Sigmoid colon (tissue), 7 donors: Measurements from ENCODE around the gene EPHB4. TPM values are rescaled to one million over a fixed set of nuclear protein-coding genes. Genes with fewer than 3 reads are reported as not detected.

Experiments used
- DNase-seq: peaks from one replicate; pipeline ENCODE4 v3.0.0-alpha.2; 2019
- H3K27ac ChIP-seq, 4 donors: fragments of 200-600 bp; sonication (generic); one replicate each; pipeline ENCODE4 v1.5.1; 2016 to 2019; ENCODE audit warnings: mild to moderate bottlenecking in 1 of 4
- H3K27me3 ChIP-seq, 3 donors: fragments of 200-600 bp; sonication (generic); one replicate each; pipeline ENCODE4 v1.5.1; 2019; ENCODE audit warnings: mild to moderate bottlenecking in 1 of 3
- H3K36me3 ChIP-seq, 4 donors: fragments of 200-600 bp; sonication (generic); one replicate each; pipeline ENCODE4 v1.5.1; 2016 to 2019
- H3K4me1 ChIP-seq, 4 donors: fragments of 200-600 bp; sonication (generic); one replicate each; pipeline ENCODE4 v1.5.1; 2017 to 2019
- H3K4me3 ChIP-seq, 4 donors: fragments of 200-600 bp; sonication (generic); one replicate each; pipeline ENCODE4 v1.5.1; 2017 to 2019; ENCODE audit warnings: mild to moderate bottlenecking in 2 of 4, moderate library complexity in 1 of 4
- H3K9me3 ChIP-seq, 4 donors: fragments of 200-600 bp in 3 of 4; sonication (generic) in 3 of 4; one replicate each; pipeline versions ENCODE4 v1.5.1 to v1.6.1; 2013 to 2019
- CTCF ChIP-seq, 4 experiments: fragments of 450-650 bp in 3 of 4; fragments of 200-600 bp in 1 of 4; IDR thresholded peaks; one replicate each; pipeline ENCODE4 v1.5.1; 2016 to 2019; ENCODE audit warnings: antibody characterized with exemption in 4 of 4, mild to moderate bottlenecking in 3 of 4, moderate library complexity in 2 of 4
- EP300 ChIP-seq, 4 donors: sonication (generic); formaldehyde crosslinking; IDR thresholded peaks; one replicate each; pipeline ENCODE4 v1.6.1; 2017; ENCODE audit warnings: antibody characterized with exemption in 4 of 4
- POLR2A ChIP-seq, 2 donors: fragments of 450-650 bp; IDR thresholded peaks; one replicate each; pipeline ENCODE4 v1.6.1; 2016; ENCODE audit warnings: antibody characterized with exemption in 2 of 2, mild to moderate bottlenecking in 2 of 2, moderate library complexity in 2 of 2
- POLR2AphosphoS5 ChIP-seq, 4 donors: sonication (generic); formaldehyde crosslinking; IDR thresholded peaks; one replicate each; pipeline ENCODE4 v1.6.1; 2017; ENCODE audit warnings: antibody characterized with exemption in 4 of 4
- WGBS, 2 donors: extraction: QIAGEN DNeasy Blood & Tissue Kit; methylation state at CpG; one replicate each; pipeline ENCODE4 v1.1.7; 2013; 5-methylcytosine and 5-hydroxymethylcytosine counted together
- intact Hi-C: fragments of 100-400 bp; cut with DNase I; formaldehyde crosslinking; loops from one replicate; pipeline ENCODE4 v1.15.1; 2023
- polyA plus RNA-seq, 3 donors: library from polyadenylated mRNA; stranded (reverse); fragments of 200-250 nt; gene quantifications; one replicate each; pipeline ENCODE4 v1.2.3, GENCODE V29; 2013
- total RNA-seq, 4 donors: library from RNA; depleted of rRNA; stranded (reverse); fragments of >200 nt; gene quantifications; one replicate each; pipeline ENCODE4 v1.1.0, GENCODE V29; 2016
- donor health status: healthy with polysubstance abuse.
- donor health status: Bipolar disorder and iron deficiency.
- donor health status: healthy.

The EPHB4 gene
- total and polyA plus RNA-seq, 7 donors, result 5.1 to 35.5 (median 27.3) TPM

GRCh38 chr7:100823140-100823525 is 4.2 kb downstream of the EPHB4 start:
- Histone ChIP-seq H3K4me3 (no peak overlapping the region), H3K9me3 (no peaks in the 10 kb centered on the region)
- 84 to 89% methylated on average over 7 of the region's 7 CpGs for WGBS, 2 donors

GRCh38 chr7:100822236-100823139 is 4.8 kb downstream of the EPHB4 start:
- no peak for DNase-seq
- intact Hi-C loops, result no loop called here
- TF ChIP-seq POLR2AphosphoS5 (IDR thresholded peaks at IDR 0.05) (no peak), POLR2A (IDR thresholded peaks at IDR 0.05) (no peak), EP300 (IDR thresholded peaks at IDR 0.05) (no peak), CTCF (IDR thresholded peaks at IDR 0.05) (no peak)
- 93% methylated on average over 43 of the region's 43 CpGs for WGBS, 2 donors
- Histone ChIP-seq H3K4me3 (no peak overlapping the region), H3K27me3 (no peaks in the 10 kb centered on the region), H3K36me3 (peaks cover 34 to 60% (median 51%) of the 10 kb centered on the region in 4 donors), H3K4me1 (peaks cover 0 to 30% (median 25%) of the 10 kb centered on the region in 4 donors), H3K9me3 (no peaks in the 10 kb centered on the region), H3K27ac (no peak overlapping the region)

More at GRCh38 chr7:100823140-100823525, 4.2 kb downstream of the EPHB4 start:
- no peak for TF ChIP-seq EP300 (IDR thresholded peaks at IDR 0.05)
- TF ChIP-seq POLR2AphosphoS5 (IDR thresholded peaks at IDR 0.05), result no peak
- TF ChIP-seq POLR2A (IDR thresholded peaks at IDR 0.05), result no peak
- TF ChIP-seq CTCF (IDR thresholded peaks at IDR 0.05), result no peak
- H3K27ac ChIP-seq, result no peak overlapping the region
- H3K27me3 ChIP-seq, result no peaks in the 10 kb centered on the region
- peaks cover 0 to 31% (median 29%) of the 10 kb centered on the region in 4 donors for H3K4me1 ChIP-seq
- intact Hi-C loops, result no loop called here
- peaks cover 34 to 58% (median 50%) of the 10 kb centered on the region in 4 donors for H3K36me3 ChIP-seq
- DNase-seq, result no peak

- Histone ChIP-seq H3K36me3 (peaks cover 40 to 89% (median 66%) of the 10 kb centered on the region in 4 donors), H3K27me3 (no peaks in the 10 kb centered on the region), H3K9me3 (no peaks in the 10 kb centered on the region), H3K27ac (no peak overlapping the region), H3K4me3 (no peak overlapping the region), H3K4me1 (peaks cover 0 to 12% (median 5%) of the 10 kb centered on the region in 4 donors)
- 94 to 96% methylated on average over 23 of the region's 23 CpGs for WGBS, 2 donors
- TF ChIP-seq POLR2A (IDR thresholded peaks at IDR 0.05), result no peak
- no peak for TF ChIP-seq CTCF (IDR thresholded peaks at IDR 0.05)
- TF ChIP-seq EP300 (IDR thresholded peaks at IDR 0.05), result no peak
- no peak for TF ChIP-seq POLR2AphosphoS5 (IDR thresholded peaks at IDR 0.05)
- intact Hi-C loops, result no loop called here
- no peak for DNase-seq
Measured at GRCh38 chr7:100819586-100819985, 7.7 kb downstream of the EPHB4 start.

- H3K4me1 ChIP-seq, result peaks cover 0 to 4% (median 0%) of the 10 kb centered on the region in 4 donors
- no peaks in the 10 kb centered on the region for H3K9me3 ChIP-seq
- H3K27me3 ChIP-seq, result no peaks in the 10 kb centered on the region
- DNase-seq, result no peak
- peaks cover 38 to 94% (median 71%) of the 10 kb centered on the region in 4 donors for H3K36me3 ChIP-seq
- TF ChIP-seq POLR2A (IDR thresholded peaks at IDR 0.05), result no peak
- intact Hi-C loops, result no loop called here
- 88 to 91% methylated on average over 6 of the region's 6 CpGs for WGBS, 2 donors
- H3K27ac ChIP-seq, result no peak overlapping the region
- no peak overlapping the region for H3K4me3 ChIP-seq
Measured at GRCh38 chr7:100818825-100819224, 8.5 kb downstream of the EPHB4 start.

GRCh38 chr7:100818366-100818765 is 9.0 kb downstream of the EPHB4 start:
- intact Hi-C loops, result no loop called here
- TF ChIP-seq EP300 (IDR thresholded peaks at IDR 0.05) (no peak), POLR2A (IDR thresholded peaks at IDR 0.05) (no peak), CTCF (IDR thresholded peaks at IDR 0.05) (no peak), POLR2AphosphoS5 (IDR thresholded peaks at IDR 0.05) (no peak)
- H3K27ac ChIP-seq, result no peak overlapping the region
- no peak for DNase-seq
- no peaks in the 10 kb centered on the region for H3K4me1 ChIP-seq
- WGBS, 2 donors, result 92 to 96% methylated on average over 9 of the region's 9 CpGs
- H3K36me3 ChIP-seq, result peaks cover 34 to 94% (median 70%) of the 10 kb centered on the region in 4 donors
- no peaks in the 10 kb centered on the region for H3K27me3 ChIP-seq
- H3K4me3 ChIP-seq, result no peak overlapping the region
- H3K9me3 ChIP-seq, result no peaks in the 10 kb centered on the region
